Measurements from ENCODE around the gene OLFML2A. TPM values are rescaled to one million over a fixed set of nuclear protein-coding genes. Genes with fewer than 3 reads are reported as not detected.
A peak's percentile ranks its signal among the peaks of the same experiment; 100 is the strongest.
"Not testable (repeated sequence)": the region's sequence is repeated elsewhere in the genome, so short reads cannot be mapped to it uniquely, and the experiment has no call there.

OLFML2A gene
- polyA plus RNA-seq, 3 donors = 0.03 to 0.25 TPM; not detected in 1

DNA sequence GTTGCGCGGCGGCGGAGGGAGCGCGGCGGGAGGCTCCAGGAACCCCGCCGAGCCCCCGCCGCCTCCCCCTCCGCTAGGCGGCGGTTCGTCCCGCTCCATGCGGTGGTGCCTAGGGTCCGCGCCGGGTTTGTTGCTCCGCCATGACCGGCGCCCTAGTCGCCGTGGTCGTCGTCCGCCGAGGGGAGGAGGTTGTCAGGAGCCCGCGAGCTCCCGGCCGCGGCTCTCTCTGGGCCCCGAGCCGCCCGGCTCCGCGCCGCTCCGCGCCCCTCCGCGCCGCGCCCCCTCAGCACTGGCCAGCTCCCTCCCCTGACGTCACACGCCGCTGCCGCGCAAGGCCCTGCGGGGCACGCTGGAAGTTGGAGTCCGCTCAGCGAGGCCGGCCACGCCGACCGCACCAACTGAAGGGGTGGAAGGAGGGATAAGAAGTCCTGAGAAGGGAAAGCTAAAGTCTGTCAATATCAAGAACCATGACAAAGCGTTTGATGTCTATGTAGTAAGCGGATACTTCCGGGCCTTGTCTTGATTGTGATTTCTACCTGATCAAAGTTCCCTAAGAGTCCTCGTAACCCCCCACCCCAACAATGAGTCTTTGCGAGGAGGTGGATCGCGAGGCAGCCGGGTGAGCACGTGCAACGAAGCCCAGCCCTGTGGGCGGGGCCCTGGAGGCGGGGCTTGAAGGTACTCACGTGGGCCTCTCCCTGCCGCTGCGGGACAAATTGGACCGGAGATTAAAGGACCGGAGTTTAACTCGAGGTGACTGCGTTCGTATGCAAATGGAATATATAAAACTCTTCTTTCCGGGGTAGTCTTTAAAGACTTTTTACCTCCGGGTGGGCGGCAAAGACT is 5.7 kb upstream of the OLFML2A start, which contains the start of gene NR6A1:
Gene NR6A1, minus strand, starts transcription at position 291 of the 846 bp plus-strand sequence.
- 0% methylated on average over 49 of the region's 82 CpGs for WGBS (ENCODE audit: insufficient coverage)
- peak within 1 kb of the TSS; percentile 46 to 91 for H3K27ac ChIP-seq (ENCODE audit: low read depth in 1 of 2, low read length in 2 of 2)
- peaks cover 43 to 73% of the 10 kb centered on the region in 2 donors for H3K4me1 ChIP-seq (ENCODE audit: control insufficient read depth in 1 of 2, insufficient read depth in 2 of 2, low read length in 2 of 2)
- Mint-ChIP-seq H3K27me3 (ENCODE audit: low read depth in 3 of 3) (peaks cover 17 to 31% (median 24%) of the 10 kb centered on the region in 3 donors), H3K9me3 (peaks cover 0 to 3% (median 0%) of the 10 kb centered on the region in 7 donors), H3K4me1 (peaks cover 70% of the 10 kb centered on the region), H3K36me3 (peaks cover 0 to 7% of the 10 kb centered on the region in 2 donors), H3K4me3 (peak within 1 kb of the TSS; percentile 96 to 99), H3K27ac (peak within 1 kb of the TSS; percentile 92 to 98 (median 97))
- peak within 1 kb of the TSS; percentile 99 for H3K4me2 ChIP-seq (replicated peaks; ENCODE audit: extremely low read depth, low read length, poor library complexity, severe bottlenecking)
- peaks cover 13% of the 10 kb centered on the region for H4K20me1 ChIP-seq (ENCODE audit: insufficient read depth, low read length)
- intact Hi-C loops (cut with micrococcal nuclease) = loop anchor here (5.0 to 10.0 kb wide), 4 partner anchors 171 to 374 kb away; partner anchors contain the start of genes GOLGA1 (in 2 of the 2) and SCAI (in 2 of the 2)
- DNase-seq = peak; percentile 92 to 94 (median 93)
- H3K9me3 ChIP-seq (replicated peaks in 1 of 2; ENCODE audit: control insufficient read depth in 1 of 2, insufficient read depth in 1 of 2, low read length in 2 of 2) = no peaks in the 10 kb centered on the region
- H3K27me3 ChIP-seq (ENCODE audit: control insufficient read depth in 2 of 2, insufficient read depth in 2 of 2, low read length in 2 of 2) = peaks cover 0 to 16% of the 10 kb centered on the region in 2 donors
- peak within 1 kb of the TSS; percentile 85 for H2AFZ ChIP-seq (ENCODE audit: insufficient read depth, low read depth, low read length, poor library complexity, severe bottlenecking)
- H3K4me3 ChIP-seq (replicated peaks in 1 of 3; ENCODE audit: low read depth in 2 of 3, low read length in 3 of 3) = peak within 1 kb of the TSS; percentile 74 to 97 (median 95)
- no peaks in the 10 kb centered on the region for H3K36me3 ChIP-seq (replicated peaks in 1 of 2; ENCODE audit: control insufficient read depth in 1 of 2, insufficient read depth in 2 of 2, low read length in 2 of 2)
- H3K9ac ChIP-seq (ENCODE audit: insufficient read depth, low read length, poor library complexity, severe bottlenecking) = peak within 1 kb of the TSS; percentile 81
- H3K79me2 ChIP-seq (ENCODE audit: insufficient read depth, low read length) = peaks cover 18% of the 10 kb centered on the region
- TF ChIP-seq, protein P1, sequence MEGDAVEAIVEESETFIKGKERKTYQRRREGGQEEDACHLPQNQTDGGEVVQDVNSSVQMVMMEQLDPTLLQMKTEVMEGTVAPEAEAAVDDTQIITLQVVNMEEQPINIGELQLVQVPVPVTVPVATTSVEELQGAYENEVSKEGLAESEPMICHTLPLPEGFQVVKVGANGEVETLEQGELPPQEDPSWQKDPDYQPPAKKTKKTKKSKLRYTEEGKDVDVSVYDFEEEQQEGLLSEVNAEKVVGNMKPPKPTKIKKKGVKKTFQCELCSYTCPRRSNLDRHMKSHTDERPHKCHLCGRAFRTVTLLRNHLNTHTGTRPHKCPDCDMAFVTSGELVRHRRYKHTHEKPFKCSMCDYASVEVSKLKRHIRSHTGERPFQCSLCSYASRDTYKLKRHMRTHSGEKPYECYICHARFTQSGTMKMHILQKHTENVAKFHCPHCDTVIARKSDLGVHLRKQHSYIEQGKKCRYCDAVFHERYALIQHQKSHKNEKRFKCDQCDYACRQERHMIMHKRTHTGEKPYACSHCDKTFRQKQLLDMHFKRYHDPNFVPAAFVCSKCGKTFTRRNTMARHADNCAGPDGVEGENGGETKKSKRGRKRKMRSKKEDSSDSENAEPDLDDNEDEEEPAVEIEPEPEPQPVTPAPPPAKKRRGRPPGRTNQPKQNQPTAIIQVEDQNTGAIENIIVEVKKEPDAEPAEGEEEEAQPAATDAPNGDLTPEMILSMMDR (IDR thresholded peaks at IDR 0.05) = no peak

DNA sequence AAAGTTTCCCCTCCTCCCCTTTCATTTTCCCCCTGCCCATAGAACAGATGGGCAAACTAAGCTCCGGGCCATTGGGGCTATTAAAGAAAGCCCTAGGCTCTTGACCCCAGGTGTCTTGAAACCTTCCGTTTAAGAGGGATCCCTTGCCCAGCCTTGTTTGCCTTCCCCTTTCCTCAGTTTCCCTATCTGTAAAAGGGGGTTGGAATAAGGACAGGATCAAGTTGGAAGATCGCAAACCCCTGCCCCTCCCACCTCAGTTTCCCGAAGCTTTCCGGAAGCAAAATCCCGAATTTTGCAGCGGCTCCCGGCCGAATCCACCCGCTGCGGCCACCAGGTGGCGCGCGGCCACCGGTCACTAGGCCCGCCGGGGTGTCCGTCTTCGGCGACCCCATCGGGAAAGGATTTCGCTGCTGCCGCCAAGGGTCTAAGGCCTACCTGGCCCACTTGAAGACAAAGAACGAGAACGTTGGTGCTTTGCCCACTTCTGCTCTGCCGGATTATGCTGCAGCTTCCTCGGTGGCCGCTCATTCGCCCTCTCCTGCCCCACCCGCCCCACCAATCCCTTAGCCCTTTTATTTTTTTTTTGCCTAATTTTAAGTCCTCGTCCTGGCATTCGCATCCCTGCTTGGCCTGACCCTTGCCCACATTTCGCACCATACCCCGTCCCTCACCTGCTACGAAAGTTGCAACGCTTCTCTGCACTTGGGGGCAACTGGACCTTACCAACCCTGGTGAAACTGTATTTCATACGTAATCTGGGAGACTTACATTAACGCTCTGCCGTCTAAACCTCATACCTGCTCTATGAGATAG is 4.9 kb upstream of the OLFML2A start:
- Histone ChIP-seq H3K4me2 (replicated peaks; ENCODE audit: extremely low read depth, low read length, poor library complexity, severe bottlenecking) (peak overlapping the region; percentile 99), H2AFZ (ENCODE audit: insufficient read depth, low read depth, low read length, poor library complexity, severe bottlenecking) (peak overlapping the region; percentile 85), H3K79me2 (ENCODE audit: insufficient read depth, low read length) (peaks cover 14% of the 10 kb centered on the region), H3K9me3 (replicated peaks in 1 of 2; ENCODE audit: control insufficient read depth in 1 of 2, insufficient read depth in 1 of 2, low read length in 2 of 2) (no peaks in the 10 kb centered on the region), H4K20me1 (ENCODE audit: insufficient read depth, low read length) (peaks cover 13% of the 10 kb centered on the region), H3K27me3 (ENCODE audit: control insufficient read depth in 2 of 2, insufficient read depth in 2 of 2, low read length in 2 of 2) (peaks cover 0 to 22% of the 10 kb centered on the region in 2 donors), H3K4me1 (ENCODE audit: control insufficient read depth in 1 of 2, insufficient read depth in 2 of 2, low read length in 2 of 2) (peaks cover 45 to 75% of the 10 kb centered on the region in 2 donors), H3K27ac (ENCODE audit: low read depth in 1 of 2, low read length in 2 of 2) (peak overlapping the region; percentile 46 to 91), H3K9ac (ENCODE audit: insufficient read depth, low read length, poor library complexity, severe bottlenecking) (peak overlapping the region; percentile 81), H3K4me3 (replicated peaks in 1 of 3; ENCODE audit: low read depth in 2 of 3, low read length in 3 of 3) (peak overlapping the region; percentile 72 to 97 (median 74)), H3K36me3 (replicated peaks in 1 of 2; ENCODE audit: control insufficient read depth in 1 of 2, insufficient read depth in 2 of 2, low read length in 2 of 2) (no peaks in the 10 kb centered on the region)
- peak; percentile 21 to 54 (median 53) for DNase-seq
- Mint-ChIP-seq H3K4me1 (peaks cover 69% of the 10 kb centered on the region), H3K27ac (peak overlapping the region; percentile 92 to 98 (median 97)), H3K9me3 (peaks cover 0 to 3% (median 0%) of the 10 kb centered on the region in 7 donors), H3K4me3 (peak overlapping the region; percentile 84 to 90), H3K36me3 (peaks cover 0 to 11% of the 10 kb centered on the region in 2 donors), H3K27me3 (ENCODE audit: low read depth in 3 of 3) (peaks cover 23 to 37% (median 29%) of the 10 kb centered on the region in 3 donors)
- intact Hi-C loops (cut with micrococcal nuclease) = loop anchor here (2.0 to 10.0 kb wide), 5 partner anchors 81 to 373 kb away; partner anchors contain the start of genes GOLGA1 (in 2 of the 2), SCAI (in 2 of the 2) and WDR38 (in 1 of the 2)
- TF ChIP-seq, protein P1 (IDR thresholded peaks at IDR 0.05) = peak; percentile 99
- WGBS (ENCODE audit: insufficient coverage) = 20% methylated on average over 35 of the region's 39 CpGs

DNA sequence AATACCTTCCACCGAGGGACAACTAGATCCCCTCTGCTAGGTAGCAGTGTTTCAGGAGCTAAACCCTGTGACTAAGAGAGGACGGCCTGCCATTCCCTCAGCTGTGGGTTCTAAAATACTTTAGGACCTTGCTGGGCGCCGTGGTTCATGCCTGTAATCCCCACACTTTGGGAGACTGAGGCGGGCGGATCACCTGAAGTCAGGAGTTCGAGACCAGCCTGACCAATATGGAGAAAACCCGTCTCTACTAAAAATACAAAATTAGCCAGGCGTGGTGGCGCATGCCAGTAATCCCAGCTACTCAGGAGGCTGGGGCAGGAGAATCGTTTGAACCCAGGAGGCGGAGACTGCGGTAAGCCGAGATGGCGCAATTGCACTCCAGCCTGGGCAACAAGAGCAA is 4.1 kb upstream of the OLFML2A start:
- peaks cover 43 to 74% of the 10 kb centered on the region in 2 donors for H3K4me1 ChIP-seq (ENCODE audit: control insufficient read depth in 1 of 2, insufficient read depth in 2 of 2, low read length in 2 of 2)
- peaks cover 24 to 45% (median 29%) of the 10 kb centered on the region in 3 donors for H3K27me3 Mint-ChIP-seq (ENCODE audit: low read depth in 3 of 3)
- H3K36me3 ChIP-seq (replicated peaks in 1 of 2; ENCODE audit: control insufficient read depth in 1 of 2, insufficient read depth in 2 of 2, low read length in 2 of 2) = not testable (repeated sequence)

More for the DNA sequence above, 4.1 kb upstream of the OLFML2A start:
- not testable (repeated sequence) for H3K4me3 ChIP-seq (replicated peaks in 1 of 3; ENCODE audit: low read depth in 2 of 3, low read length in 3 of 3); H3K9me3 ChIP-seq (replicated peaks in 1 of 2; ENCODE audit: control insufficient read depth in 1 of 2, insufficient read depth in 1 of 2, low read length in 2 of 2); H3K79me2 ChIP-seq (ENCODE audit: insufficient read depth, low read length); H3K9ac ChIP-seq (ENCODE audit: insufficient read depth, low read length, poor library complexity, severe bottlenecking); H2AFZ ChIP-seq (ENCODE audit: insufficient read depth, low read depth, low read length, poor library complexity, severe bottlenecking); H3K27ac ChIP-seq (ENCODE audit: low read depth in 1 of 2, low read length in 2 of 2); H3K4me2 ChIP-seq (replicated peaks; ENCODE audit: extremely low read depth, low read length, poor library complexity, severe bottlenecking); DNase-seq; H3K27ac Mint-ChIP-seq; H3K9me3 Mint-ChIP-seq
- H3K4me3 Mint-ChIP-seq = peak overlapping the region in 1 of 2 donors; percentile 84
- peaks cover 0 to 11% of the 10 kb centered on the region in 2 donors for H3K36me3 Mint-ChIP-seq
- WGBS (ENCODE audit: insufficient coverage) = 89% methylated on average over 10 of the region's 15 CpGs
- intact Hi-C loops (cut with micrococcal nuclease) = loop anchor here (2.0 to 10.0 kb wide), 5 partner anchors 80 to 372 kb away; partner anchors contain the start of genes GOLGA1 (in 2 of the 2), SCAI (in 2 of the 2) and WDR38 (in 1 of the 2)
- Histone ChIP-seq H4K20me1 (ENCODE audit: insufficient read depth, low read length) (peaks cover 13% of the 10 kb centered on the region), H3K27me3 (ENCODE audit: control insufficient read depth in 2 of 2, insufficient read depth in 2 of 2, low read length in 2 of 2) (peaks cover 0 to 27% of the 10 kb centered on the region in 2 donors)
- H3K4me1 Mint-ChIP-seq = peaks cover 66% of the 10 kb centered on the region
